NCI-H1417 treated with DMSO at 0.1 percent for 48 hours (cell line): Measurements from ENCODE around the gene U2AF2.

Source experiments
- DNase-seq: peaks from one replicate; lab custom pipeline; 2025; lab: John Stamatoyannopoulos, UW

Gene U2AF2

DNA sequence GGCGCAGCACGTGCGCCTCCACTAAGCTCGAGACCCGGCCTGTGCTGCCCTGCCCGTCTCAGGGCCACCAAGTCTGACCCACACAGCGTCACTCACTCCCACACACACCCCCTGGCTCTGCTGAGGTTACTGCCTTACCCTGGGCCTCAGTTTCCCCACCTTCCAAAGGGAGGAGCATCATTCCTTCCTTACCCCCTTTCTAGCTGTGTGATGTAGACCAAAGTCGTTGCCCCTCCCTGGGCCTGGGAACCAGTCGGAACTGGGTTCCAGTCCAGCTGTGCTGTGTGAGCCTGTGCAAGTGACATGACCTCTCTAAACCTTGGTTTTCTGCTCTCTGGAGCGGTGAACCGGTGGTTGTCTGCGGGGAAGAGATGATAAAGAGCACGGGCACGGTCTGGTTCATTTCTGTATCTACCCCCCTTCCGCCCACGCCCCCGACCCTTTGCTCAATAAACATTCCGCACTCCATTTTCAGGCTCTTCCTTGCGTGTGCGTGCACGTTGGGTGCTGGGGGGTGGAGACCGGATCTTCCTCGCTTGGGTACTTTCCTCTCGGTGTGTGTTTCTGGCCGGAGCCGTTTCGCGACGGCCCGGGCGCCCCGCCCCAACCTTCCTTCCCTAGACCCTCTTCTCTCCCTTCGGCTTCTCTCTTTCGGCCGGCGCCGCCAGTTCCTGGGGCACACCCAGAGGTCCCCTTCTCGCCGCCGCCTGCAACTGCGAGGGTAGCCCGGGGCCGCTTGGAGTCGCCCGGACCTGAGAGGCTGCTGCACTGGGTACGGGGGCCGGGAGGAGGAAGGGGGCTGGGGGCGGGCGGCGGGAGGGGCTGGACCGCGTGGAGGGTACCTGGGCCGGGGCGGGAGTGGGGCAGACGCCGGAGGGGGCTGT lies 11.6 kb upstream of the U2AF2 start, which contains the start of gene ZNF581:
ZNF581 (plus strand) TSS at position 647 of the 884 bp plus-strand sequence. CDS start 923 bp downstream, outside the sequence.
- no peak for DNase-seq

GRCh38 chr19:55643887-55644176 lies 11.0 kb upstream of the U2AF2 start:
- DNase-seq: no peak

DNA sequence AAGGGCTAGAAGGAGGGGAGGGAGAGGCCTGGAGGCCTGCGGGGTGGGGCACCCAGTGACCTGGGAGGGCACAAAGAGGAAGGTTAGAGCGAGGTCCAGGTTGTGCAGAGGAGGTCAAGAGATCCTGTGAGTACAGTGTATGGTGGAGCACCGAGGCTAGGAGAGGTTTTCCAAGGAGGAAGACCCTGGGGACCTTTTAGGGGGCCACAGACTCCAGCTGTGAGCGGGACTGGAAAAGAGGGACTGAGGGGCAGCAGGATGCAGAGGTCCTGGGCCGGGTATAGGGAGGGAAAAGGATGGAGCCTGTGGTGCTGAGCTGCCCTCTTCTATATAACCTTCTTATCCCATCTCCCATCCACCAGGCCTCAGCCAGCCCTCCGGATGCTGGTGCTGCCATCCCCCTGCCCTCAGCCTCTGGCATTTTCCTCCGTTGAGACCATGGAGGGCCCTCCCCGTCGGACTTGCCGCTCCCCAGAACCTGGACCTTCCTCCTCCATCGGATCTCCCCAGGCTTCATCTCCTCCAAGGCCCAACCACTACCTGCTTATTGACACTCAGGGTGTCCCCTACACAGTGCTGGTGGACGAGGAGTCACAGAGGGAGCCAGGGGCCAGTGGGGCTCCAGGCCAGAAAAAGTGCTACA lies 10.5 kb upstream of the U2AF2 start:
- DNase-seq: no peak

- no peak for DNase-seq
Observed at GRCh38 chr19:55644842-55645511, 9.9 kb upstream of the U2AF2 start.

DNA sequence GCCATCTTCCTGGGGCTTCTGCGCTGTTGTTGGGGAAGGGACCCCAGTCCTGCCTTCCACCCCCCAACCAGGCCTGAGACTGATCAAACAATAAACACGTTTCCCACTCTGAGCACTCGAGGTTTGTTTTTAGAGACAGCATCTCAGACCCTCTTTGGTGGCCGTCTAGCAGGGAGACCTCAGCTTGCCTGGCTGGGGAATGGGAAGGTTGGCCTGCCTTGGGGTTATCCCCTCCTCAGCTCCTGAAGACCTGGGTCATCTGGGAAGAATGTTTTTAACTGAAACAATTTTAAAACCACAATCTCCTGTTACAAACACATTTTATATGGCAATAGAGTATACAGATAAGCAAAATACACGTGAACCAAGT lies 9.3 kb upstream of the U2AF2 start:
- no peak for DNase-seq

DNA sequence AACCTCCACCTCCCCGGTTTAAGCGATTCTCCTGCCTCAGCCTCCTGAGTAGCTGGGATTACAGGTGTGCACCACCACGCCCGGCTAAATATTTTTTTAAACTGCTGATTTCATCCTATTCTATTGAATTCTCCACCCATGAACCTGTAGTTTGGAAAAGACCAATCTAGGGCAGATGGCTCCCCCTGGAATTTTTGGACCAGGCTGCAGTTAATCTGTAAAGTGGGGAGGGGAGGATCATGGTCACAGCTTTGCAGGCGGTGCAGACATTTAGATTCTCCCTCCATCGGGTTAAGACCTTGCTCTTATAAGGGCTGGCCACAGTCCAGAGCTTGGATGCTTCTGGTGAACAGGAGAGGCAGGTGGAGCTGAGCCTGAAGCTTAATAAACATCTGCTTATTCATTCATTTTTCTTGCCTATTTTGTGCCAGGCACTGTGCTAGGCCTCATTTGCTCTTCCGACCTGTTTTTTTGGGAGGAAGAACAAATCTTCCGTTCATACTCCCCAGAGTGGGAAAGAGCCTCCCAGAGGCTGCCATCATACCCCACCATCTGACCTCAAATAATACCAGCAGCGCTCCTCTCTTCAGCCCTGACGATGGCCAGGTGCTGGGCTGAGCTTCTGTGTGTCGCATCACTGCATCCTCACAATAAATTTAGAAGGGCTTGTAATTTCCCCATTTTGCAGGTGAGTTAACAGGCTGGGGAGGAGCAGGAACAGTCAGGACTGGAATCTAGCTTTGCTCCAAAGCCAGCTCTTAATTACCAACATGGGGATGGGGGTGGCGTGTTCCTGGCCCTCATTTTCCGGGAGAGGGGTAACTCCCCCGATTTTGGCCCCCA lies 7.7 kb upstream of the U2AF2 start:
- DNase-seq: no peak

DNA sequence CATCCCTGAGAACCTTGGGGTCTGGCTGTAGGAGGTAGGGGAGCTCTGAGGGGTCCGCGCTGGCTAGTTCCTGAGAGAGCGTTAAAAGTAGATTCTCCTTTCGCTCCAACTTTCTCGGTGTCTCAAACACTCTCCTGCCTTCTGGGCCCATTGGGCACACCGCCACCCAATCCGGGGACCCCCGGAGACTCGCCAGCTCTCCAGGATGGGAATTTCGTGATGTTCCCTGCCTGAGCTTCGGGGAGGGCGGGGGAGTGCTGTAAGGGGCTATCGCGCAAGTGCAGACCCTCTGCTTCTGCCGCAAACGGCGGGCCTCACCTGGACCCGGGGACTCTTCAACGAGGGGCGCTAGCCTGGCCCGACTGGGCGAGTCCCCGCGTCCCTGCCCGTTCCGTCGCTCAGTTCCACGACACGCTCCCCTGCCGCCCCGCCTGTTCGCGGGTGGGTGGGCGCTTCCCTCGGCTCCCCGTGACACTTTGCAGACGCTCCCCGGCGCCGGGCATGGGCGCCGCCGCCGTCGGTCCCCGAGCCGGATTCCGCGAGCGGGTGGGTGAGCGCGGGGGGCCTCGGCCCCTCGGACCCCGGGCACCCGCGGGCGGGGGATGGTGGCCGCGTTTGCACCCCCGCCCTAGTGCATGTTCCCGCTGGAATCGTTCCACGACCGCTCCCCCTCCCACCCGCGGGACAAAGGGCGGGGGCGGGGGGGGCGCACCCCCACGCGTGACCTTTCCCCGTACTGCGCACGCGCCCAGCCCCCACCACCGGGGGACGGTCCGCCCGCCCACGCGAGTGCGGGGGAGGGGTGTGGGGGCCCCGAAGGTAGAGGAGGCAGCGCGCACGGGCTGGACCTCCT lies 6.9 kb upstream of the U2AF2 start, which contains the start of gene CCDC106:
CCDC106 (plus strand) TSS at position 481 of the 853 bp plus-strand sequence. CDS start 835 bp downstream, outside the sequence.
- no peak for DNase-seq

GRCh38 chr19:55648585-55649267 lies 6.1 kb upstream of the U2AF2 start:
- DNase-seq: no peak

- DNase-seq: no peak
Observed at GRCh38 chr19:55649268-55650125, 5.3 kb upstream of the U2AF2 start.

GRCh38 chr19:55650126-55650557 lies 4.7 kb upstream of the U2AF2 start:
- DNase-seq: no peak

- no peak for DNase-seq
Observed at GRCh38 chr19:55650602-55651230, 4.1 kb upstream of the U2AF2 start.

DNA sequence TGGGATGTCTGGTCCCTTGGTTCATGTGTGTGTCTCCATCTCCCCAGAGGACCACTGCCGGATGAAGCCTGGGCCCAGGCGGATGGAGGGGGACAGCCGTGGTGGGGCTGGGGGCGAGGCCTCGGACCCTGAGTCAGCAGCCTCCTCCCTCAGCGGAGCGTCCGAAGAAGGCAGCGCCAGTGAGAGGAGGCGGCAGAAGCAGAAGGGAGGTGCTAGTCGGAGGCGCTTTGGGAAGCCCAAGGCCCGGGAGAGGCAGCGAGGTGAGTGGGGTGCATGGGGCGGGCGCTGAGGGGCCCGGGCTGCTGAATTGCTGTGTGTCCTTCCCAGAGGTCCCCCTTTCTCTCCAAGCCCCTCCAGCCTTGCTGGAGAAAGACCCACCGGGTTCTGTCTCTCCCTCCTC lies 3.6 kb upstream of the U2AF2 start:
- no peak for DNase-seq

DNA sequence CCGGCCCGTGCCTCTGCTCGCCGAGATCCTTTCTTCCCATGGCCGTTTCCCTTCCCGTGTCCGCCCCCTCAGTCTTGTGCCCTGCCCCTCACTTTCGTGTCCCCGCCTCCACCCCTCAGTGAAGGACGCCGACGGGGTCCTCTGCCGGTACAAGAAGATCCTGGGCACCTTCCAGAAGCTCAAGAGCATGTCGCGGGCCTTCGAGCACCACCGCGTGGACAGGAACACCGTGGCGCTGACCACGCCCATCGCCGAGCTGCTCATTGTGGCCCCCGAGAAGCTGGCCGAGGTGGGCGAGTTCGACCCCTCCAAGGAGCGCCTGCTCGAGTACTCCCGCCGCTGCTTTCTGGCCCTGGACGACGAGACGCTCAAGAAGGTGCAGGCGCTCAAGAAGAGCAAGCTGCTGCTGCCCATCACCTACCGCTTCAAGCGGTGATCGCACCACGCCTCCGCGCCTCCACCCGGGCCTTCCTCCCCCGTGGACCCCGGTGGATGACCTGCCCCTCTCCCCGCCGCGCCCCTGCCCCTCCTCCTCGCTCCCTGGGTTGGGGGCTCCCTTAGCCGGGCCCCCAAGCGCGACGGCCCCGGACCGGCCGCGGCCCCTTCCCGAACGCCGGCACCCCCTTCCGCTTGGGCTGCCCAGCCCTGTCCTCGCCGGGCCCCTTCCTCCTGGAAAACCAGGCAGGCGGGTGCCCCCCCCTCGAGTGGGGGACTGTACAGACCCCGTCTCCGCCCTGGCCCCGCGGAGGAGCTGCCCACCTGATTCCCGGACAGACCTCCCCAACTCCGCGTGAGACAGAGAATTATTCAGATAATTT lies 2.3 kb upstream of the U2AF2 start:
- no peak for DNase-seq

GRCh38 chr19:55653651-55654322 lies 1.0 kb upstream of the U2AF2 start:
- DNase-seq: peak; percentile 91

DNA sequence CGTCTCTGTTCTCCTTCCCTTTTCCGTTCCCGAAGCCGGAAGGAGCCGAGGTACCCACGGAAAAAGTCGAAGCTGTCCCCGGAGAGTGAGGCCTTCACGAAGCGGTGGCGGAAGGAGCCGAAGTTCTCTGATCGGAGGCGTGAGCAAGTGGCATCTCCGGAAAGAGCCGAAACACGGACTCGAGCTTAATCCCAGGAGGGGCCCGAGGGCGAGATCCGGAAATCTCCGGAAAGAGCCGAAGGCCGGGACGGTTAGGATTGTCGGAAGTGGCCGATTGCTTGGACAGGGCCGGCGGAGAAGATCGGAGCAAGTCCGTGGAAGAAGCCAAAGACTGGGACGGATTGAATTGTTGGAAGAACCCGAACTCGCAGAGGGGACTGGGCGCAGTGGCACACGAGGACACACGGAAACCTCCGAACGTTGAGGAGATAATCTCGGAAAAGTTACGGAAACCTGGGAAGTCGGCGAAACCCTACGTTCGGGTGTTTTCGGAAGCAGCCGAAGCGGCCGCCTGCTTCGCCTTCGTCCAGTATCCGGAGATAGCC lies 440 bp upstream of the U2AF2 start:
- peak; percentile 89 for DNase-seq

GRCh38 chr19:55655648-55656040 lies 809 bp downstream of the U2AF2 start:
- DNase-seq: no peak

- no peak for DNase-seq
Observed at GRCh38 chr19:55656552-55656951, 1.7 kb downstream of the U2AF2 start.
